ENCODE results near the gene DCLK2. TPM values are rescaled to one million over a fixed set of nuclear protein-coding genes. Genes with fewer than 3 reads are reported as not detected.

The DCLK2 gene
- total RNA-seq, 4 donors from 2014 or later = 0.61 to 4.0 (median 0.74) TPM

- Histone ChIP-seq H3K9me3 (no peaks in the 10 kb centered on the region), H3K27ac (no peak overlapping the region), H3K36me3 (no peaks in the 10 kb centered on the region), H3K27me3 (no peaks in the 10 kb centered on the region), H3K4me3 (no peak overlapping the region), H3K4me1 (no peaks in the 10 kb centered on the region)
- 70 to 94% methylated on average over 1 of the region's 1 CpG for WGBS, 2 donors
- intact Hi-C loops (cut with DNase I) = no loop called here
- TF ChIP-seq CTCF (IDR thresholded peaks at IDR 0.05) (no peak), POLR2A (IDR thresholded peaks at IDR 0.05) (no peak)
- no peak for DNase-seq
Observed at GRCh38 chr4:150108691-150109090, 30.4 kb downstream of the DCLK2 start.

- H3K36me3 ChIP-seq = no peaks in the 10 kb centered on the region
- peaks cover 0 to 8% (median 4%) of the 10 kb centered on the region in 3 donors for H3K9me3 ChIP-seq
- 80 to 89% methylated on average over 1 of the region's 1 CpG for WGBS, 2 donors
- intact Hi-C loops (cut with DNase I) = no loop called here
- no peaks in the 10 kb centered on the region for H3K27me3 ChIP-seq
- H3K27ac ChIP-seq = no peak overlapping the region
- TF ChIP-seq POLR2A (IDR thresholded peaks at IDR 0.05) (no peak), CTCF (IDR thresholded peaks at IDR 0.05) (no peak)
- DNase-seq = no peak
- peaks cover 0 to 5% (median 0%) of the 10 kb centered on the region in 3 donors for H3K4me1 ChIP-seq
- H3K4me3 ChIP-seq = no peak overlapping the region
Observed at GRCh38 chr4:150114641-150115040, 36.4 kb downstream of the DCLK2 start.

GRCh38 chr4:150115851-150116250, 37.6 kb downstream of the DCLK2 start:
- Histone ChIP-seq H3K36me3 (no peaks in the 10 kb centered on the region), H3K27ac (no peak overlapping the region), H3K27me3 (no peaks in the 10 kb centered on the region), H3K9me3 (peaks cover 0 to 8% (median 4%) of the 10 kb centered on the region in 3 donors), H3K4me1 (peaks cover 0 to 7% (median 0%) of the 10 kb centered on the region in 3 donors), H3K4me3 (no peak overlapping the region)
- TF ChIP-seq POLR2A (IDR thresholded peaks at IDR 0.05) (no peak), CTCF (IDR thresholded peaks at IDR 0.05) (no peak)
- intact Hi-C loops (cut with DNase I) = no loop called here
- no peak for DNase-seq
- 70 to 75% methylated on average over 1 to 2 of the region's 2 CpGs for WGBS, 2 donors

- Histone ChIP-seq H3K9me3 (peaks cover 0 to 9% (median 4%) of the 10 kb centered on the region in 3 donors), H3K36me3 (no peaks in the 10 kb centered on the region), H3K4me1 (peaks cover 0 to 7% (median 0%) of the 10 kb centered on the region in 3 donors), H3K27ac (no peak overlapping the region), H3K4me3 (no peak overlapping the region), H3K27me3 (no peaks in the 10 kb centered on the region)
- 100% methylated on average over 2 of the region's 2 CpGs; no CpG with 5 or more reads in 1 of the 2 donors for WGBS, 2 donors
- intact Hi-C loops (cut with DNase I) = no loop called here
- no peak for DNase-seq
- TF ChIP-seq CTCF (IDR thresholded peaks at IDR 0.05) (no peak), POLR2A (IDR thresholded peaks at IDR 0.05) (no peak)
Observed at GRCh38 chr4:150116506-150116905, 38.3 kb downstream of the DCLK2 start.

- TF ChIP-seq POLR2A (IDR thresholded peaks at IDR 0.05) (no peak), CTCF (IDR thresholded peaks at IDR 0.05) (no peak)
- peaks cover 0 to 13% (median 4%) of the 10 kb centered on the region in 3 donors for H3K9me3 ChIP-seq
- H3K27me3 ChIP-seq = no peaks in the 10 kb centered on the region
- H3K4me1 ChIP-seq = peaks cover 0 to 7% (median 0%) of the 10 kb centered on the region in 3 donors
- no peak overlapping the region for H3K4me3 ChIP-seq
- H3K27ac ChIP-seq = no peak overlapping the region
- H3K36me3 ChIP-seq = no peaks in the 10 kb centered on the region
- intact Hi-C loops (cut with DNase I) = no loop called here
- DNase-seq = no peak
- WGBS, 2 donors = 58 to 70% methylated on average over 2 of the region's 3 CpGs
Observed at GRCh38 chr4:150117094-150117493, 38.8 kb downstream of the DCLK2 start.
